DOHH2 (cell line): Measurements from ENCODE around the gene RSU1.

Experiments
- CTCF ChIP-seq: fragments of 200-600 bp; sonication (generic); IDR thresholded peaks from one replicate; pipeline ENCODE4 v1.5.1; 2014; ENCODE audit warnings: antibody characterized with exemption, mild to moderate bottlenecking, low read depth, low read length; ENCODE audit not compliant: poor library complexity, severe bottlenecking
- EZH2phosphoT487 ChIP-seq: fragments of 200-600 bp; sonication (generic); IDR thresholded peaks from 2 replicates; pipeline ENCODE4 v1.6.1; 2017; ENCODE audit warnings: borderline replicate concordance, mild to moderate bottlenecking, antibody characterized with exemption, low read length, moderate library complexity, mixed read lengths

DNA sequence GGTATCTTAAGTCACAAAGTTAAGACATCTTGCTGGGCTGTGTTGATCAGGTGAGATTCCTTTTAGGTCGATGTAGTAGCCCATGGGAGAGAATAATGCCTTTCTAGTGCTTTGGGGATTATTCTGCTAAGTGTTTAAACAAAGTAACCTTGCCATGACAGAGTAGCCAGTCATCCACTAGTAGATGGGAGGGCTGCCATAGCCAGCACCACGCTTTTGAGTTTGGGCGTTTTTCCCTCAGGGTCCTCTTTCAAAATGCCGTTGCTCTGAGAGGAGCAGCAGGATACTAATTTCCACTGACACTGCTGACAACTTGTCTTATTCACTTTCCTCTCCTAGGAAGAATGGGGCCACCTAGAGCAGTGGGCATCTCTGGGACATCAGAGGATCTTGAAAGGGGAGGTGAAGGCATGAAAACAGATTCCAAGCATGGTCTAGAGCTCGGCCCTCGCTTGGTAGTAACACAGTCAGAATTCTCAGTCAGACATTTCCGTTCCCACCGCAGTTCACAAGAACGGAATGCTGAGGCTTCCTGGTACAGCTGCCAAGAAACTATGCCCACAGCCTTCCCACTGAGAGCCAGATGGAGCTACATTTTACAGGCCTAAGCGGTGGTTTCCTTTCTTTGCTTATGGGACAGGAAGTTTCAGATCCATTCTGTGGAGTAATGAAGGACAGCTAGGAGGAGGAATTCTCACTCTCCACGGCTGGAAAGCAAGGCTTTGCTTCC lies 15.3 kb upstream of the RSU1 start:
- TF ChIP-seq CTCF (no peak), EZH2phosphoT487 (no peak)
